Tongue (tissue), 2 donors: ENCODE measurements around the gene CREB5. TPM values are rescaled to one million over a fixed set of nuclear protein-coding genes. Genes with fewer than 3 reads are reported as not detected.
A peak's percentile ranks its signal among the peaks of the same experiment; 100 is the strongest.

Experiments used
- DNase-seq: peaks from one replicate; pipeline ENCODE4 v3.0.0-alpha.2; 2015
- total RNA-seq: library from RNA; depleted of rRNA; stranded (reverse); fragments of >200 nt; gene quantifications from one replicate; pipeline ENCODE4 v1.2.3, GENCODE V29; 2014

Gene CREB5
- total RNA-seq, 1 donor from 2014 or later = 30.5 TPM

- DNase-seq = peak; percentile 27
Observed at GRCh38 chr7:28480595-28480994, 68.3 kb downstream of the CREB5 start.

GRCh38 chr7:28481091-28481926, 69.0 kb downstream of the CREB5 start:
- DNase-seq = peak; percentile 66

- no peak for DNase-seq
Observed at GRCh38 chr7:28483112-28483511, 70.8 kb downstream of the CREB5 start.

- no peak for DNase-seq
Observed at GRCh38 chr7:28483908-28484605, 71.7 kb downstream of the CREB5 start.

- no peak for DNase-seq
Observed at GRCh38 chr7:28484606-28484935, 72.3 kb downstream of the CREB5 start.

GRCh38 chr7:28487487-28487886, 75.2 kb downstream of the CREB5 start:
- DNase-seq = no peak

- no peak for DNase-seq
Observed at GRCh38 chr7:28488061-28488791, 75.9 kb downstream of the CREB5 start.

- no peak for DNase-seq
Observed at GRCh38 chr7:28490831-28491230, 78.5 kb downstream of the CREB5 start.

GRCh38 chr7:28493477-28493876, 81.2 kb downstream of the CREB5 start:
- DNase-seq = no peak

DNA sequence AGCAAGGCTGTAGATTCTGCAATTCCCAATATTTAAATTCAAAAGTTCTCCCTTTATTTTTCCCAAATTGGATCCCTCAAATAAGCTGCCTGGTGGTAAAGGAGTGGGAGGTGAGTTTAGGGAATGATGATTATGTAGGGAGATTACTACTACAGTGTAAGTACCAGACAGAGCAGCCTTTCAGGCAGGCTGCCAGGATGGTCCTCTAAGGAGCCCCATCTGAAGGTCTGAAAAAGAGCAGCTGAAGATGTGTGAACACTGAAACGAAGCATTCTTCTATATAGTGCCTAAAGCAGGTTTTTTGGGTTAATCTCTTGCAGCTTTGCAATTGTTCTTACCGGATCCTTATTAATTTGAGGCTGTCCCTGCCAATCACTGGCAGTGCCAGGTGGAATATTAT, 84.7 kb downstream of the CREB5 start:
- DNase-seq = peak; percentile 77

- no peak for DNase-seq
Observed at GRCh38 chr7:28498636-28499035, 86.3 kb downstream of the CREB5 start.

DNA sequence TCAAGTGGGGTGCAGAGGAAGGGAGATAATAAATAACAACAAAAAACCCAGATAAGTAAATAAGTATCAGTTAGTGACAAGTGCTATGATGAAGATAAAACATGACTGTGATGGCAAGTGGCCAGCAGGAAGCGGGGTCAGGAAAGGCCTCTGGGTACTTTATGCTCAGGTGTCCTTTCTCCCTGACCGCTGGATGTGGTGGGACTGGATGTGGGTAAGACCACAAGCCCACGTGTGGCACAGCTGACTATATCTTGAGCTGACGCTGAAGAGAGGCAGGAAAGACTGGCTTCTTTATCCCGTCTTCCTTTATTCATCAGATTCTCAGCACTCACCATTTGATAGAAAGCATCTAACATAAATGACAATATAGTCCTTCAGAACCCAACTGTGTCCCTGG, 87.8 kb downstream of the CREB5 start:
- DNase-seq = no peak

DNA sequence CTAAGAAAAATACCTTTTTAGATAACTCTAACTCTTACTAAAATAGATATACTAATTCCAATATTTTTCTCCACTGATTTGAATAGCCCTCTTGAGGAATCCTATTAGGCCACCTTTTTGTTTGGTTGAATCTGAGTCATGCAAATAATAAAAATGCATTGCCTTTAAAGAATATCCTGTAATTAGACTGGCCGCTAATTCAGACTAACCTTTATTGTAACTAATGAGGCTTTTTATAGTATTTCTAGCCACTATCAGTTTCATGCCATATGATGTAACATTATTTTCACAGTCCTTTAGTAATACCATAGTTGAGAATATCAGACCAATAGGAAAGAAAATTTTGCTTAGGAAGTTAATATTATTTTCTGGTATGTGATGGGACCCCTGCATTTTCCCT, 90.1 kb downstream of the CREB5 start:
- DNase-seq = no peak

GRCh38 chr7:28503396-28503795, 91.1 kb downstream of the CREB5 start:
- DNase-seq = no peak

GRCh38 chr7:28505014-28505413, 92.7 kb downstream of the CREB5 start:
- no peak for DNase-seq

GRCh38 chr7:28505867-28506266, 93.5 kb downstream of the CREB5 start:
- no peak for DNase-seq

- no peak for DNase-seq
Observed at GRCh38 chr7:28507525-28508282, 95.4 kb downstream of the CREB5 start.

DNA sequence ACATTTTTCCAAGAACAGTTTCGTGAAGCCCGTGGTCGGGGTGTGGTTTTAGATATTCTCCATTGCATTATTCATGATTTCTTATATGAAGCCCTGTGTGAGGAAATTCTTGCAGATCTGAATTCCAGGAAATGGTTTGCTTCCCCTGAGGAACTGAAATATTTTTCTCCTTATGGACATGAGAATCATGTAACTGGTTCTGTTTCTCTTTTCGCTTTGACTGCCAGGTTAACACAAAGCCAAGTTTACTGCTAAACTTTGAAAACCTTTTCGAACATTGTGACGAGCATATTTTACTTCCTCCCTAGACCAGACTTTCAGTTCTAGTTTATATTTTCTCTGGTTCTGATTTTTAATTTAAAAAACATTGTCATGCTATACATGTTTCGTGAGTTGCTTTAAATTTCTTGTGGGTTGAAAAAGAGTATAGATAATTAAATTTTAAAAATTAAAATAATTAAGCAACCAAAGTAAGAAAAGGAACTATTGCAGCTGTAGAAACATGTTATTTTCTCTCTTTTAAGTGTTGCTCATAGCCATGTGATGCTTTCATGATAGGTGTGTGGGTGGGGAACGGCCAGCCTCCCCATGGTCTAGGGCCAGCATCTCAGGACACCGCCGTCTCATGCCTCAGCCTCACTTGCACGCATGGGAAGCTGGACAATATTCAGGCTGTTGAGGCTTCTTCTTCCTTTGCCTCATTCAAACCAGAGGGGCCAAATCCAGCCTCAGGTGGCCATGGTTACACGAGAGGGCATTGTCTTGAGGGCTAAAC, 97.1 kb downstream of the CREB5 start:
- peak; percentile 68 for DNase-seq

DNA sequence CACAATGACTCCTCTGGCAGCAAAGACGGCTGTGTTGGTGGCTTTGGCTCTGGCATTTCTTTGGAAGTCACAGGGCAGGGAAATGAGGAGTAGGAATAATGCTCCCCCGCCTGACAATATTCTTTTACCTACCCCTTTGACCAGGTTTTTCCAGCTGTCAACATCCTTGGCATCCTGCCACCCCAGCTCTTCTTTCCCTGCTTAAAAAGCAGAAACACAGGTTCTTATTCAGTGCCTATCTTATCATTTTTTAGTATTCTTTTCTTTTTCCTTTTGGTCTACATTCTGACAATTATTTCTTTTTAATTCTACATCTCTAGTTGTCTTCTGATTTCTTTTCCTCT, 97.7 kb downstream of the CREB5 start:
- DNase-seq = peak; percentile 44

- peak; percentile 77 for DNase-seq
Observed at GRCh38 chr7:28512668-28513440, 100.5 kb downstream of the CREB5 start.
